Adrenal gland (tissue), 12 donors: Measurements from ENCODE around the gene CR1L. TPM values are rescaled to one million over a fixed set of nuclear protein-coding genes. Genes with fewer than 3 reads are reported as not detected.
A peak's percentile ranks its signal among the peaks of the same experiment; 100 is the strongest.
"Not testable (repeated sequence)": the region's sequence is repeated elsewhere in the genome, so short reads cannot be mapped to it uniquely, and the experiment has no call there.

Experiments used
- DNase-seq, 7 donors: peaks; one replicate each; pipeline ENCODE4 v3.0.0-alpha.2; 2019 to 2020
- H3K27ac ChIP-seq, 5 donors: fragments of 200-600 bp; sonication (generic) in 4 of 5; 1 replicate in 3 of 5; 2 replicates in 2 of 5; pipeline versions ENCODE4 v1.5.1 to v1.8.0; 2016 to 2020; ENCODE audit warnings: mild to moderate bottlenecking in 1 of 5
- H3K27me3 ChIP-seq: fragments of 200-600 bp; 2 replicates; pipeline ENCODE4 v1.8.0; 2021
- H3K36me3 ChIP-seq, 2 donors: fragments of 200-600 bp; replicated peaks in 1 of 2; 1 replicate in 1 of 2; 2 replicates in 1 of 2; pipeline versions ENCODE4 v1.5.1 to v1.8.0; 2018 to 2022
- H3K4me1 ChIP-seq, 2 donors: fragments of 200-600 bp; replicated peaks in 1 of 2; 1 replicate in 1 of 2; 2 replicates in 1 of 2; pipeline versions ENCODE4 v1.5.1 to v1.8.0; 2018 to 2021
- H3K4me3 ChIP-seq, 4 donors: fragments of 200-600 bp; sonication (generic) in 3 of 4; one replicate each; pipeline ENCODE4 v1.5.1; 2016 to 2018
- H3K9me3 ChIP-seq, 3 donors: fragments of 200-600 bp; sonication (generic) in 1 of 3; replicated peaks in 1 of 3; 1 replicate in 2 of 3; 2 replicates in 1 of 3; pipeline versions ENCODE4 v1.5.1 to v1.8.0; 2016 to 2021
- CTCF ChIP-seq, 6 experiments: fragments of 450-650 bp in 4 of 6; fragments of 200-600 bp in 2 of 6; sonication (generic) in 1 of 6; IDR thresholded peaks; 1 replicate in 5 of 6; 2 replicates in 1 of 6; pipeline versions ENCODE4 v1.5.1 to v1.8.0; 2016 to 2021; ENCODE audit warnings: antibody characterized with exemption in 6 of 6, mild to moderate bottlenecking in 2 of 6, moderate library complexity in 1 of 6
- POLR2A ChIP-seq, 2 donors: fragments of 450-650 bp; IDR thresholded peaks; one replicate each; pipeline ENCODE4 v1.6.1; 2017; ENCODE audit warnings: antibody characterized with exemption in 2 of 2, mild to moderate bottlenecking in 2 of 2, moderate library complexity in 1 of 2
- WGBS, 4 donors: extraction: QIAGEN DNeasy Blood & Tissue Kit in 2 of 4; methylation state at CpG; one replicate each; pipeline versions ENCODE4 v1.1.5 to v1.1.7; 2013 to 2017; 5-methylcytosine and 5-hydroxymethylcytosine counted together
- intact Hi-C, 2 donors: fragments of 100-400 bp; cut with DNase I; formaldehyde crosslinking; loops; one replicate each; pipeline versions ENCODE4 v1.14.1 to v1.15.0; 2022 to 2023
- polyA plus RNA-seq, 3 donors: library from polyadenylated mRNA; stranded (reverse); fragments of 200-250 nt in 2 of 3; fragments of 350-450 nt in 1 of 3; fragmentation: Illumina TruSeq in 1 of 3; extraction: RNeasy Lipid Tissue Mini Kit (QIAGEN cat#74804) in 1 of 3; gene quantifications; one replicate each; pipeline ENCODE4 v1.2.3, GENCODE V29; 2013 to 2014
- total RNA-seq, 9 donors: library from RNA; depleted of rRNA in 4 of 9; stranded (reverse); fragments of >200 nt in 4 of 9; fragments of 120-200 nt in 1 of 9; fragmentation: NEBNext Ultra II Directional in 1 of 9; extraction: Animal tissue kit (Norgen Biotek cat#: 25700) in 1 of 9; gene quantifications; one replicate each; pipeline versions ENCODE4 v1.1.0 to v1.2.4, GENCODE V29; 2013 to 2023
- donor health status: healthy with polysubstance abuse.
- donor health status: Bipolar disorder and iron deficiency.
- donor health status: DM: yes; HTN: yes; CAD: no.
- donor health status: DM: no; HTN: no; CAD: no.
- donor health status: DM: no; HTN: no; CAD: no.
- donor health status: DM: yes; HTN: yes; CAD: no.

The CR1L gene
- total and polyA plus RNA-seq, 12 donors = 0.23 to 0.81 (median 0.53) TPM; not detected in 4

DNA sequence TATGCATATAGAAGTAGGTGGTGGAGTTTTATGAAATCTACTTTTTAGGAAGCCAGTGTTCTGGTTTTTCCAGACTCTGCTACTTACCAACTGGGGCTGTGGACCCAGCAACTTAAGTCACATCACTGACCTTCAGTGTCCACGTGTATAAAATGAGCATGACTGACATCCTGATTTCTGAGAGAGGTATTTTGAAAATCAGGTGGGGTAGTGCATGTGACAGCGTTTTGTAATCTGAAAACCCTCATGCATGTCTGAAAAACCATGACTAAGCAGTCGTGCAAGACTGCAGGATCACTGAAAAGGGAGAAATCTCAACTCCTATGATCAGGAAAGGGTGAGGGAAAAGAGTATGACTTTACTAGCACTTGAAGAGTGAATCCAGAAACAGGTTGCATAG lies 26.1 kb downstream of the CR1L start:
- H3K36me3 ChIP-seq = no peaks in the 10 kb centered on the region
- H3K4me1 ChIP-seq = peaks cover 0 to 7% of the 10 kb centered on the region in 2 donors
- no peak overlapping the region for H3K27ac ChIP-seq
- intact Hi-C loops = no loop called here
- peaks cover 40% of the 10 kb centered on the region for H3K27me3 ChIP-seq
- H3K9me3 ChIP-seq = no peaks in the 10 kb centered on the region
- TF ChIP-seq CTCF (IDR thresholded peaks at IDR 0.05) (no peak), POLR2A (IDR thresholded peaks at IDR 0.05) (no peak)
- H3K4me3 ChIP-seq = no peak overlapping the region
- WGBS, 4 donors = 33 to 40% (median 38%) methylated on average over 3 of the region's 3 CpGs
- no peak for DNase-seq

DNA sequence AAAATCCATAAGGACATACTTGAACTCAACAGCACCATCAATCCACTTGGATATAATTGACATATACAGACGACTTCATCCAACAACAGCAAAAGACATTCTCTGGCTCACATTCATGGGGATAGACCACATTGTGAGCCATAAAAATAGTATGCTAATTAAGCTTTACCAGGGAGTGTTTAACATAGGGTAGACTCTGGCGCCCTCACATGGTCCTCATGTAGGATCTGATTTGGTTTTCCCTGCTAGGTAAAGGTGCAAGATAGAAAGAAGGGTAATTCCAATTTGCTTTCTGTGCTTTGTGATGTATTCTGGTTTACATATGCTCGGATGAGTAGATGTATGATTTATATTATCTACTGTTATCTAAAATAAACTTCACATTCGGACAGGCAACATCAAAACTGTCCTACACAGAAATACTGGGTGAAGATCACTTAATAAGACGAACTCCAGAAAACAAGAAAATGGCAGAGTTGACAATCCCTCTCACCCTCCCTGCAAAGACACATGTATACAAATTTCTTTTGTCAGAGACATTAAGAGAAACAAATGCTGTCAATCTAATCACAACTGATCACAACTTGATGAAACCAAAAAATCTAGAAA lies 27.7 kb downstream of the CR1L start:
- WGBS, 4 donors = 27 to 33% (median 30%) methylated on average over 5 of the region's 5 CpGs
- TF ChIP-seq CTCF (IDR thresholded peaks at IDR 0.05) (peak in 5 of 6 experiments; percentile 19 to 47 (median 32)), POLR2A (IDR thresholded peaks at IDR 0.05) (no peak)
- no peaks in the 10 kb centered on the region for H3K9me3 ChIP-seq
- H3K36me3 ChIP-seq = no peaks in the 10 kb centered on the region
- peaks cover 0 to 7% of the 10 kb centered on the region in 2 donors for H3K4me1 ChIP-seq
- H3K27ac ChIP-seq = no peak overlapping the region
- H3K27me3 ChIP-seq = peaks cover 28% of the 10 kb centered on the region
- no peak overlapping the region for H3K4me3 ChIP-seq
- peak in 3 of 7 donors; percentile 25 to 51 (median 26) for DNase-seq
- intact Hi-C loops = no loop called here

GRCh38 chr1:207673399-207673798 lies 28.5 kb downstream of the CR1L start:
- Histone ChIP-seq H3K4me1 (peaks cover 0 to 7% of the 10 kb centered on the region in 2 donors), H3K9me3 (no peaks in the 10 kb centered on the region), H3K27me3 (peaks cover 22% of the 10 kb centered on the region), H3K27ac (no peak overlapping the region), H3K36me3 (no peaks in the 10 kb centered on the region), H3K4me3 (no peak overlapping the region)
- WGBS, 4 donors = 68 to 81% (median 72%) methylated on average over 6 of the region's 6 CpGs
- intact Hi-C loops = no loop called here
- no peak for TF ChIP-seq POLR2A (IDR thresholded peaks at IDR 0.05)
- no peak for TF ChIP-seq CTCF (IDR thresholded peaks at IDR 0.05)
- DNase-seq = no peak

DNA sequence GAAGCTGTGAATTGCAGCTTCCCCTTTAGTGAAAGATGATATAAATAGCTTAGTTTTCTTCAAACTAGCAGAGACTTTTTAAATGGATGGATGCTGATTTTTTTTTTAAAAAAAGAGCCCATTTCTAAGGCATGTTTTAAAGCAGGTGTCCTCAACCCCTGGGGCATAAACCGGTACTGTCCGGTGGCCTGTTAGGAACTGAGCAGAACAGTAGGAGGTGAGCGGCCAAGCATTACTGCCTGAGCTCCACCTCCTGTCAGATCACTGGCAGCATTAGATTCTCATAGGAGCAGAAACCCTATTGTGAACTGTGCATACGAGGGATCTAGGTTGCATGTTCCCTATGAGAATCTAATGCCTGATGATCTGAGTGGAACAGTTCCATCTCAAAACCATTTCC lies 31.2 kb downstream of the CR1L start:
- 80 to 98% (median 88%) methylated on average over 4 of the region's 4 CpGs for WGBS, 4 donors
- no peak for TF ChIP-seq POLR2A (IDR thresholded peaks at IDR 0.05)
- no peak for TF ChIP-seq CTCF (IDR thresholded peaks at IDR 0.05)
- no peak for DNase-seq
- Histone ChIP-seq H3K4me3 (no peak overlapping the region), H3K9me3 (no peaks in the 10 kb centered on the region), H3K27me3 (peaks cover 4% of the 10 kb centered on the region), H3K36me3 (no peaks in the 10 kb centered on the region), H3K4me1 (no peaks in the 10 kb centered on the region), H3K27ac (no peak overlapping the region)
- intact Hi-C loops = no loop called here

DNA sequence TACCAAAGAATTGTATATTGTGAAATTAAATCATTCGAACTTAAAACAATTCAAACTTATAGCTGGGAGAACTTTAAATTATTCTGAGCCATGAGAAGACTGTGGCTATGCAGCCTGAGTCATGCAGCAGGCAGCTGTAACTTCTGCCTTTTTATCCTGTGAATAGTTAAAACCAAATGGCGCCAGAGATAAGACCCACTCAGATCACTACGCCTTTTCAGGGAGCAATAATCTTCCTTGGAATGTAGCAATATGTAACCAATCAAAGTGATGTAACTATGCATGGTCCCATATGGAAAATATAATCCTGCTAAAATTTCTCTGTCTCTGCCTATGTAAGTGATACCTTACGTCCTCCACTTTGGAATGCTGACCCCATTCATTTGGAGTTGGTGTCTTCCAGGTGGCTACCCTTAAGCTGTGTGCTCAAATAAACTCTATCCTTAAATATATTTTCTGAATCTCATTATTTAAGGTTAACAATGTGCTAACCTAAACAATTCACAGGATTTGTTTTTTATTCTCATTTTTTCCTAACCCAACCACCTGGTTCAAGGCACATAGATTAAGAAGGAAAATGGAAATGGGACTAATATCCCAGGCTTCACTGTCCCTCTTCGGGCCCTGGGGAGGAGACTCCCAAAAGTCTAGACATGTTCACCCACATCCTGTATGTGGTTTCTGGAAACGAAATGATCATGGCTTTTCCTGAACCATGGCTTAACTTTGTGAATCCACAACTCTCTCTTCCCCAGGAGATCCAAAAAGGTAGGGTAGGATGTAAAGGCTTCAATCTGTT lies 35.9 kb downstream of the CR1L start:
- H3K36me3 ChIP-seq, H3K27ac ChIP-seq, intact Hi-C loops, H3K9me3 ChIP-seq, H3K27me3 ChIP-seq, H3K4me3 ChIP-seq, DNase-seq, H3K4me1 ChIP-seq: not testable (repeated sequence)
- 68 to 80% (median 73%) methylated on average over 6 of the region's 6 CpGs for WGBS, 4 donors

DNA sequence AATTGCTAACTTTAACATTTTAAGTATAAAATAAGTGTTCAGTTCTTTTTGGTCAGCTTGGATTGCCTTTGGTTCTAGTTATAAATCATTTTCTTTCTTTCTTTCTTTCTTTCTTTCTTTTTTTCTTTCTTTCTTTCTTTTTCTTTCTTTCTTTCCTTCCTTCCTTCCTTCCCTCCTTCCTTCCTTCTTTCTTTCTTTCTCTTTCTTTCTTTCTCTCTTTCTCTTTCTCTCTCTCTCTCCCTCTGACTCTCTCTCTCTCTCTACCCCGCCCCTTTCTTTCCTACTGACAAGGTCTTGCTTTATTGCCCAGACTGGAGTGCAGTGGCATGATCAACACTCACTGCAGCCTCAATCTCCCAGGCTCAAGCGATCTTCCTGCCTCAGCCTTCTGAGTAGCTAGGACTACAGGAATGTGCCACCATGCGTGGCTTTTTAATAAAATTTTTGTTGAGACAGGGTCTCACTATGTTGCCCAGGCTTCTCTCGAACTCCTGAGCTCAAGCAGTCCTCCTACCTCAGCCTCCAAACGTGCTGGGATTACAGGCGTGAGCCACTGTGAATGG lies 38.0 kb downstream of the CR1L start:
- H3K9me3 ChIP-seq, intact Hi-C loops, H3K4me3 ChIP-seq, H3K27ac ChIP-seq, H3K36me3 ChIP-seq, H3K27me3 ChIP-seq, DNase-seq, H3K4me1 ChIP-seq: not testable (repeated sequence)
- WGBS, 4 donors = 85 to 90% (median 87%) methylated on average over 6 of the region's 6 CpGs

GRCh38 chr1:207690551-207690950 lies 45.6 kb downstream of the CR1L start:
- H3K4me3 ChIP-seq, H3K4me1 ChIP-seq, intact Hi-C loops, H3K27ac ChIP-seq, H3K27me3 ChIP-seq, H3K9me3 ChIP-seq, DNase-seq, H3K36me3 ChIP-seq: not testable (repeated sequence)
- 88 to 92% (median 89%) methylated on average over 4 of the region's 4 CpGs for WGBS, 4 donors
